ENCODE results near the gene BRI3.

- TF ChIP-seq CTCF (IDR thresholded peaks at IDR 0.05; ENCODE audit: insufficient read depth, low read length) (no peak), SPI1 (IDR thresholded peaks at IDR 0.05; ENCODE audit: borderline replicate concordance, low read depth) (no peak), POLR2AphosphoS5 (IDR thresholded peaks at IDR 0.05; ENCODE audit: low read depth) (no peak)
Observed at GRCh38 chr7:98339043-98339442, 57.6 kb downstream of the BRI3 start.

All from HL-60 (cell line).